ENCODE data around the gene P3H1. TPM values are rescaled to one million over a fixed set of nuclear protein-coding genes. Genes with fewer than 3 reads are reported as not detected.
A peak's percentile ranks its signal among the peaks of the same experiment; 100 is the strongest.

P3H1 gene
- polyA plus RNA-seq, 1 of the 3 experiments (the other 2 are of a cell fraction), result 66.8 TPM

DNA sequence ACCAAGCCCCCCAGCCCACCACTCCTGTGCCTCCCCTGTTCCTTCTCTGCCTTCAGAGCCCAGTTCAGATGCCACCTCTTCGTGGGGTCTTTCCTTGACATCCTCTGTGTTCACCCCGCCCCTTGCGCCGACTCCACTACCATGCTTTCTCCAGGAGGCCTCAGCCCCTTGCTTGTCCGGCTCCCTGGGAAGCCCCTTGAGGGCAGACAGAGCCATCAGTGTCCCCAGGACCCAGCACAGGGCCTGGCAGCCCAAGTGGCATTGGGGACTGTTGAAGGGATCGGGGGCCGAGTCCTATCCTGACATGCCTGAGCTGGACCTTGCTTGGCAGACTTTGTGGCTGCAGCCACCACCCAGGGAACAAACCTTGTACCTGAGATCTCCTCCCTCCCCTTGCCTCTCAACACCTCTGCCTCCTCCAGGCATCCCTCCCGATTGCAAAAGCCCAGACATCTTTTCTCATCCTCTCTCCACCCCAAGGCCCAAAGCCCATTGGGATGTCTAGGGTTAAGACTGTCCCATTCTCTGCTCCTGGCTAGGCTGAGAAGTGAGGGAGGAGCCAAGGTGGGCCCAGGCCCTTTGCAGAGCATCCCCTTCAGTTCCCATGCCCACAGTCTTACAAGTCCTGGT lies 30.1 kb downstream of the P3H1 start:
- Histone ChIP-seq H3K9me3 (no peaks in the 10 kb centered on the region), H3K79me2 (ENCODE audit: insufficient read depth) (no peaks in the 10 kb centered on the region), H3K9ac (no peak overlapping the region), H3K27me3 (ENCODE audit: insufficient read depth) (no peaks in the 10 kb centered on the region), H3K36me3 (replicated peaks in 1 of 2; ENCODE audit: control insufficient read depth in 1 of 2, insufficient read depth in 2 of 2, low read length in 1 of 2) (no peaks in the 10 kb centered on the region), H3K4me1 (ENCODE audit: control insufficient read depth in 1 of 2, insufficient read depth in 2 of 2, low read depth in 1 of 2, low read length in 1 of 2) (peaks cover 0 to 6% of the 10 kb centered on the region in 2 experiments; a peak in 1 of 4 replicates), H3F3A (replicated peaks; ENCODE audit: insufficient read depth) (no peaks in the 10 kb centered on the region), H3K9me2 (no peaks in the 10 kb centered on the region), H2AFZ (ENCODE audit: low read depth) (no peak overlapping the region), H3K4me2 (no peak overlapping the region), H4K20me1 (ENCODE audit: insufficient read depth) (no peaks in the 10 kb centered on the region), H3K4me3 (ENCODE audit: low read depth in 2 of 2, low read length in 1 of 2) (no peak overlapping the region), H3K27ac (ENCODE audit: low read depth in 2 of 2, low read length in 1 of 2) (no peak overlapping the region)
- 96% methylated on average over 7 of the region's 8 CpGs for WGBS (ENCODE audit: low lambda C conversion rate)
- peak; percentile 20 for DNase-seq
- TF ChIP-seq ELF1 (IDR thresholded peaks at IDR 0.05), result no peak
- TF ChIP-seq RAD21 (IDR thresholded peaks at IDR 0.05; ENCODE audit: low read length), result no peak
- no peak for TF ChIP-seq MXI1 (IDR thresholded peaks at IDR 0.05; ENCODE audit: low read depth, low read length)
- no peak for TF ChIP-seq SIN3A (IDR thresholded peaks at IDR 0.05; ENCODE audit: borderline replicate concordance, low read depth, low read length)
- no peak for TF ChIP-seq RFX5 (IDR thresholded peaks at IDR 0.05; ENCODE audit: low read length)
- no peak for TF ChIP-seq YY1 (IDR thresholded peaks at IDR 0.05; ENCODE audit: low read depth)
- TF ChIP-seq SMC3 (IDR thresholded peaks at IDR 0.05; ENCODE audit: low read depth, low read length), result no peak
- TF ChIP-seq RXRA (IDR thresholded peaks at IDR 0.05; ENCODE audit: borderline replicate concordance, low read depth), result no peak
- TF ChIP-seq GABPA (IDR thresholded peaks at IDR 0.05; ENCODE audit: low read depth), result no peak
- no peak for TF ChIP-seq EZH2phosphoT487 (IDR thresholded peaks at IDR 0.05; ENCODE audit: borderline replicate concordance, low read depth)
- TF ChIP-seq ZBTB33 (IDR thresholded peaks at IDR 0.05; ENCODE audit: borderline replicate concordance, low read depth), result no peak
- TF ChIP-seq USF1 (IDR thresholded peaks at IDR 0.05; ENCODE audit: borderline replicate concordance, low read depth), result no peak
- no peak for TF ChIP-seq FOXJ3 (CRISPR knock-in tag; IDR thresholded peaks at IDR 0.05)
- TF ChIP-seq PBX3 (IDR thresholded peaks at IDR 0.05), result no peak
- TF ChIP-seq NRF1 (IDR thresholded peaks at IDR 0.05; ENCODE audit: low read depth, low read length), result no peak
- no peak for TF ChIP-seq CTCF (IDR thresholded peaks at IDR 0.05)
- ChIA-PET CTCF (interaction anchor here (0.8 to 5.5 kb wide), 5 partner anchors 11 to 603 kb away, joined by 3 to 25 read pairs (median 3); no protein-coding TSS in a partner anchor), POLR2A (no interaction called here)

All from SK-N-SH (cell line).